Stimulated activated CD4-positive, alpha-beta T cell treated with anti-CD3 and anti-CD28 coated beads, Interleukin-15, amount 100 ng/mL, for 48 hours (primary cell): Measurements from ENCODE around the gene NAV2.

Source experiments
- DNase-seq, 2 donors: peaks; one replicate each; pipeline ENCODE4 v3.0.0-alpha.2; 2020; ENCODE audit warnings: low read depth in 2 of 2

The NAV2 gene

GRCh38 chr11:19746086-19746485 is 33.4 kb downstream of the NAV2 start:
- no peak for DNase-seq

DNA sequence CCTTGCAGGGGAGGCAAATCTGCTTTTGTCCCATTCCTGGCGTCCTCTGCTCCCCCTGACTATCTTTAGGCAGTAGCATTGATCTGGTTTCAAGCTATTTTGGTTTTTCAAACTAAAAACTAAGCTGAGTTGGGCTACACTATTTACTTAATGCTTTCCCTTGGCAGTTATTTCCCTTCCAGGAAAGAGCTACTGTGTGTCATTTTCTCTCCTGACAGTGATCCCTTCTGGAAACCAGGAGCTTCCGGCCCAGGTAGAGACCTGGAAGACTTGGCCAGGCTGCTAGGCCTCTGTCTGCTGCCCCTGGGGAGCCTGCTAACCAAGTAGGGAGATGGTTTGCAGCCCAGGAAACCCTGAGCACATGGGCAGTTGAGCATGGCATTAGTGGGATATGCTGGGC is 35.0 kb downstream of the NAV2 start:
- DNase-seq: no peak

DNA sequence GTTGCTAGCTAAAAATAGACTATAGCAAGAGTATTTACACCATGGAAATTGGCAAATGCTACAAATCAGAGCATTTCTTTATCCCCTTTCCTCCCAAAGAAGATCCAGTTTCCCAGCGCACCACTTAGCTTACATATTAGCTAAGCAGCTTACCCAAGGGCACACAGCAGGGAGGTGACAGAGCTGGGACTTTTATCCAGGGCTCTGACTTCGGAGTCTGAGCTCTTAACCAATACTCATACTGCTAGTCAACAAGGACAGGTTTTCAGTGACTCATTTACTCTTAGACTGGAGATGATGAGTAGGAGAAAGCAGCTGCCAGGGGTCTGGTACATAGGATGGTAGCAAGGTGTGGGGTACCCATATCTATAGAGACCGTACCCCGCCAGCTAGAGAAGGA is 38.4 kb downstream of the NAV2 start:
- no peak for DNase-seq

DNA sequence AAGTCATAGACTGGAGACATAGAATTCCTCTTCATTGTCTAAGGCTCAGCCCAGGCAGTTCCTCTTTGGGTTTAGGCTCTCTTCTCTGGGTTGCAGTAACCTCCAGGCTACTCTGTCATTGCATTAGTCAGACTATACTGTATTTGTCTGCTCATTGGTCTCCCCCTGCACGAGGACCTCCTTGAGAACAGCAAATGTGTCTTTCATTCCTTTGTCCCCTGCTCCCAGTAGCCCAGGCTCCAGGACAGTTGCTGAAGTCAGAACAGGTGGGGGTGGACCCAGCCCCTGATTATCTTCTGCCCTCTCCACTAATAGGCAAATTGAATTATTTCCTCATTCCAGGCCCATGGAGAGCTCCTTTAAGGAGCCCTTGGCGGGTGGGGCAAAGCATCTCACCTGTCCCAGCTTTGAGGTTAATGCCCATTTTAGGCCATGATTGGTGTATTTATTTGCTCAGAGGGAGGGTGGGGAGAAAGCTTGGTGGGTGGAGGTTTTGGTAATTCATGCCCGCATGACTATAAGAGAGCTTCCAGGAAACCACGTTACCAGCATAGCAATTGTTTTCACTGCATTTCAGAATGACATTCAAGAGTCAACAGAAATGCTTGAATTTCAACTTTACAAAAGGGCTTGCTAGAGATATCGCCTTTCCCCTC is 40.9 kb downstream of the NAV2 start:
- DNase-seq: no peak

DNA sequence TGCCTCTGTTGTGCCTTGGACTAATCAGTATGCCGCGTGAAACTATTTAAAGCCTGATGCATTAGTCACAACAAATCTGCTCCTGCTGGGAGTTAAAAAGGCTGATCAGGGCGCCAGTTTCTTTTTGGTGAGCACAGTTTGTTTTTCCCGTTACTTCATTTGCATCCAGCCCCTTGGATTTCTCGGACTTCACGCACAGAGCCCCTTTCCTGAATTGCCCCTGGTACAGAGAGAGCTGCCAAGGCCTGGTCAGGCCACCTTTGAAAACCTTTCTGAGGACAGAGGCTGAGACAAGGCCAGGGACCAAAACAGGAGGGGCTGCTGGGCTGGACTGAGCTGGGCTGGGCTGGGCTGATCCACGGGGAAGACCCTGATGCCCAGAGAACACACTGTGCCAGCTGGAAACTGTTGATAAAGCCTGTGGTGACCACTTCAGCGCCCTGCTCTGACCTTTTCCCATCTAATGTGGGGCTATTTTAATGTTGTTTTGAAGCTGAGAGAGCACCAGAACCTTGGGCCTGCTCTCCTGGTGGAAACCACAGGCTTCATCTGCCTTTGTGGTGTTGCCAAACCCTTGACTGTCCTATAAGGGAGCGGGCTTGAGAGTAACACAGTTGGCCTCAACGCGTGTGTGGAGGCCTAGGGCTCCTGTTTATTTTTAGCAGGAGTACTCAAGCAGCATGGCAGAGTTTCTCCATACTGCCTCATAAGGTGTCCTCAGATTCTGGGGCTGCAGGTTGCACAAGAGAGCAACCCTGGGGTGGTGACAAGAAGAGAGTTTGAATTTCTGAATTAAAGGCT is 44.2 kb downstream of the NAV2 start:
- no peak for DNase-seq

DNA sequence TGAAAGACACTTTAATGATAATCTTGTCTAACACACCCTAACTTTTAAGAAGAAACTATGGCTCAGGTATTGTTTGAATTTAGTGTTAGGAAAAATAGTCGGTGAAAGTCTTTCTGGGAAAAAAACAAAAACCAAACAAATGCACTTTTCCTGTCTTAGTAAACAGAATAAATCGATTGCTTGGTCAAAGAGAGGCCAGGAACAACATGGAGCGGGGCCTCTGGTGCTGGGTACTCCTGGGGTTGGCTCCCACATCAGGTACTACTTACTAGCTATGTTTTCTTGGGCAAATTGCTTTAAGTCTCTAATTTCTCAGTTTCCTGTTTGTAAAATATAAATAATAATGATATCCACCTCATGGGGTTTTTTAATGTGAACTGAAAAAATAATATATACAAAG is 46.8 kb downstream of the NAV2 start:
- no peak for DNase-seq

DNA sequence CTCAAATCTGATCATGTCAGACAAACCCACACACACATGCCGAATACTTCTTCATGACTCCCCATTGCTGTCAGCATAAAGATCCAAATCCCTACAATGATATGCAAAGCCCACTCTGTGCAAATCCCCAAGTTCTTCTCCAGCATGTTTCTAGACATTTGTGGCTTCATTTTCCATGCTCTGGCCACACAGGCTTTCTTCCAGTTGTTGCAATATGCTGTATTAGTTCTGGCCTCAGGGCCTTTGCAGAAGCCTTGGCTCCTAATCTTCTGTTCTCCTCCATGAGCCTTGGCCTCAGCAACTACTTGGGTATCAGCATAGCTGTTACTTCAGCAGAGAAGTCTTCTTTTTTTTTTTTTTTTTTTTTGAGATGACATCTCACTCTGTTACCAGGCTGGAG is 49.6 kb downstream of the NAV2 start:
- no peak for DNase-seq

GRCh38 chr11:19763330-19763729 is 50.7 kb downstream of the NAV2 start:
- DNase-seq: no peak

DNA sequence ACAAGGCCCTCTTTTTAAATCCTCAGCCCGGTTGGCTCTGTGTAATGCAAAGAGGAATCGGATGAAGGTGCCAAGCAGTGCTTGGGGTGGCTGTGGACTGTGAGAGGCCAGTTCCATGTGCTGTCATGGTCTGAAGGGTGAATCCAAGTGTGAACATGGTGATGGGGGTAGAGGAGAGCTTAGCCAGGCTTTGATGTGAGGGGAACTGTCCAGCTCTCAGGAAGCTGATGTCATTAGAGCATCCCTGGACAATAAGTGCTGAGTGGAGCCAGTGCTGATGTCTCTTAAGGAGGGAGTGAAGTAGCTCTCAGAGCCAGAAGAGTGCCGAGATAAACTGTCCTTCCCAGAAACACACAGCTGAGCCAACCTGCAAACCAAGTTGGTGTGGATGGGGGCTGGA is 53.6 kb downstream of the NAV2 start:
- no peak for DNase-seq

GRCh38 chr11:19766810-19767209 is 54.2 kb downstream of the NAV2 start:
- no peak for DNase-seq

- no peak for DNase-seq
Observed at GRCh38 chr11:19767627-19768151, 55.1 kb downstream of the NAV2 start.

- DNase-seq: no peak
Observed at GRCh38 chr11:19768197-19768596, 55.6 kb downstream of the NAV2 start.

GRCh38 chr11:19768815-19769214 is 56.2 kb downstream of the NAV2 start:
- no peak for DNase-seq

- DNase-seq: no peak
Observed at GRCh38 chr11:19769820-19770219, 57.2 kb downstream of the NAV2 start.

DNA sequence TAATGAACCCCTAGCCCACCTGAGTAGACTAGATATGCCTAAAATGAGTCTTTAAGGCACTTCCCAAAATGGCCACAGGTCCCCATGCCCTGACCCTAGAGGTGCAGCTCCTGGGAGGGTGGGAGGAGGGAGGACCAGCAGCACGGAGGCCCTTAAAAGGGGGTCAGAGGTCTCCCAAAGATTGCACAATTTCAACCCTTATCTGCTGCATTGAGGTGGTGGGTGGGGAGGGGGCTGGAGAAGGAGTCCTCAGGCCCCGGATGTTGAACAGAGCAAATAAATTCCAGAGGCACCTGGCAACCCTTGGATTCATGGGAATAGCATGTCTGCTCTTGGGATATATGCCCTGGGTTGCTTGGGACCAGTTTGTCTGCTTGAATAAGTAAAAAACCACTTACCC is 57.6 kb downstream of the NAV2 start:
- no peak for DNase-seq

DNA sequence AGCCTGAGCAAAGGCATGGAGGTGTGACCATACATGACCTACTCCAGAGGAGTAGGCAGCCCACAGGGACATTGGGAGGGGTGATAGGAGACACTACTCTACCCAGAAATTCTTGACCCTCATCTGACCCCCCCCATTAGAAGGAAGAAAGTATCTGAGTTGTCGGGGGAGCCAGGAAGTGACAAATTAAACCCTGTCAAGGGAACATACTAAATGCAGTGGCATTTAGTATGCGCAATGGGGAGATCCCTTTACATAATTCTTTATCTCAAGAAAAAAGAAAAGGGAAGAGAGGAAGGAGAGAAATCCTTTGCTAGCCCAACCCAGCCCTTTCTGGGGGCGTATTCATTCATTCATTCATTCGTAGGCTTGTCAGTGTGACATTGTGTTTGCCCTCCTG is 58.8 kb downstream of the NAV2 start:
- no peak for DNase-seq

DNA sequence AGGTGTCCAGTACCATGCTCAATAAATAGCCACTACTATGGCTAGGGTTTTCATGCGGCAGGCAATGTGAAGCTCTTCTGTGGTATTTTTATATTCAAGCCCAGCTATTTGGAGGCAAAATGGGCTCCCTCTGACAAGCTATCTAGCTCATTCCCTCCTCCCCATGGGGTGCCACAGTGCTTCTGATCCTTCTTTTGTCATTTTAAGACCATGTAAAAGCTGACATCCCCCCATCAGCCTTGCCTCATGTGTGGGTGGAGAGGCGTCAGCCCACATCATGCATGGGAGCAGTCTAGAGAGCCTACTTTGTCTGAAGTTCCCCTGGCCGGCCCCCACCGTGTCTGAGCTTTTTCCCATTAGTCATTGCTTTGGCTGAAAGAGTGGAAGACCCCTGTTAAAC is 59.8 kb downstream of the NAV2 start:
- DNase-seq: no peak

GRCh38 chr11:19774329-19774728 is 61.7 kb downstream of the NAV2 start:
- DNase-seq: no peak

DNA sequence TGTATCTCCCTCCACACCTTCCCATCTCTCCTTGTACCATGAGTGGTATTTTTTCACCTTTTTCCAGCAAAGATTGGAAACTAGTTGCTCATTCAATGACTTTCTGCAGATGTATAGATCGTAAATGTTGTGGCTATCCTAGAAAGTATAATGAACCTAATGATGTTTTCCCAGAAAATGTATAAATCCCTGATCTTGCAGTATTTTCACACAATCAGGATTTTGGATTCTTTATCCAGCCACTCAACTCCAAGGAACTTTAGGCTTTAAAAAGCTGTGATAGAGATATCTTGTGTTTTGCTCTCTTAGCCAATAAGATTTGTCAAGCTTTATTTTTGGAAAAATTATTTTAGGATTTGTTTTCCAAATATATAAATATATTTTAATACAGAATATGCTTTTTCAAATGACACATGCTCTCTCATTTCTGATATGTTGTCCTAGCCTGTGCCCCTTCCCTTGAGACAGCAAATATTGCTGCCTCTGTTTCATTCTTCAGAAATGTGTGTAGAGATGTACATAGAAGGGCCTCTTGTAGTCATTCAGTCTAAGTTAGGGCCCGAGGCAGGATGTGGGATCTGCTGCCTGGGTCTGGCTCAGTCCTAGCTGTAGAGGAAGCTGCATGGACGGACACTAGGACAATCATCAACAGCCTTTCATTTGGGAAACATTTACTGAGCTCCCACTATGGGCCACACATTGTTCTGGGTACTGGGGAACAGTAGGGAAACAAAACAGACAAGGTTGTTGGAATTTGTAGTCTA is 62.4 kb downstream of the NAV2 start:
- DNase-seq: no peak

DNA sequence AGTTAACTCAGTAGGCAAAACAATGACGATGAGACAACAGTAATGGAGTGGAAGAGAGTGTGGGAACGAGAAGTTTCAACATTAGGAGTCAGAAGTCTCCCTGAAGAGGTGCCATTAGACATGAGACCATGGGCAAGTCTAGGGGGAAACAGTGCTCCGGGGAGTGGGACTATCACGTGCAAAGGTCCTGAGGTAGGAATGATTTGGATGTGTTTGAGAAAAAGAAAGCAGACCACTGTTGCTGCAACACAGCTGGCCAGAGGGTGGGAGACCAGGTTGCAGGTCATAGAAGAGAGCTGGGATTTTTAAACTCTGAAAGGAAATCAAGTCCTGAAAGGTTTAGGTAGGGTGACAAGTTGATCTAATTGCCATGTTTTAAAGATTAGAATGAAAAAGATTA is 63.0 kb downstream of the NAV2 start:
- DNase-seq: no peak

GRCh38 chr11:19777039-19777376 is 64.4 kb downstream of the NAV2 start:
- no peak for DNase-seq

- DNase-seq: no peak
Observed at GRCh38 chr11:19777377-19778102, 64.9 kb downstream of the NAV2 start.
